ENCODE data around the gene TMUB2. TPM values are rescaled to one million over a fixed set of nuclear protein-coding genes. Genes with fewer than 3 reads are reported as not detected.
A peak's percentile ranks its signal among the peaks of the same experiment; 100 is the strongest.

Gene TMUB2
- total and polyA plus RNA-seq, 2 of the 13 experiments (the other 11 are each of a cell fraction or from before 2014, with no cell fraction given), result 26.9 to 50.8 TPM

- TF ChIP-seq GLMP (CRISPR knock-in tag; IDR thresholded peaks at IDR 0.05; ENCODE audit: borderline replicate concordance) (no peak), ZNF605 (CRISPR knock-in tag; IDR thresholded peaks at IDR 0.05) (peak; percentile 44; the same call in 1 of the 2 replicates), PREB (CRISPR knock-in tag; IDR thresholded peaks at IDR 0.05) (no peak), ZNF160 (CRISPR knock-in tag; IDR thresholded peaks at IDR 0.05) (no peak), HNRNPLL (IDR thresholded peaks at IDR 0.05; ENCODE audit: low read depth, low read length, poor library complexity, severe bottlenecking) (peak; percentile 67), CHCHD3 (CRISPR knock-in tag; IDR thresholded peaks at IDR 0.05) (no peak), AKAP8 (CRISPR knock-in tag; IDR thresholded peaks at IDR 0.05) (0 out of 2 replicates have a peak, but pooled peaks have one; percentile 80), MED1 (CRISPR knock-in tag; IDR thresholded peaks at IDR 0.05) (0 out of 2 replicates have a peak, but pooled peaks have one; percentile 39), ZNF777 (CRISPR knock-in tag; IDR thresholded peaks at IDR 0.05) (0 out of 2 replicates have a peak, but pooled peaks have one; percentile 49), NRL (CRISPR knock-in tag; IDR thresholded peaks at IDR 0.05; ENCODE audit: borderline replicate concordance) (peak; percentile 86), ZNF607 (CRISPR knock-in tag; IDR thresholded peaks at IDR 0.05; ENCODE audit: borderline replicate concordance) (0 out of 2 replicates have a peak, but pooled peaks have one; percentile 45), SNAPC4 (CRISPR knock-in tag; IDR thresholded peaks at IDR 0.05) (no peak), ZNF788 (CRISPR knock-in tag; IDR thresholded peaks at IDR 0.05; ENCODE audit: borderline replicate concordance) (peak; percentile 50; the same call in 1 of the 2 replicates), AGO1 (IDR thresholded peaks at IDR 0.05; ENCODE audit: low read depth, low read length, poor library complexity, severe bottlenecking) (peak; percentile 82), ZNF224 (CRISPR knock-in tag; IDR thresholded peaks at IDR 0.05) (0 out of 2 replicates have a peak, but pooled peaks have one; percentile 56), ZMYM3 (CRISPR knock-in tag; IDR thresholded peaks at IDR 0.05) (0 out of 2 replicates have a peak, but pooled peaks have one; percentile 13), KDM2A (CRISPR knock-in tag; IDR thresholded peaks at IDR 0.05; ENCODE audit: borderline replicate concordance, low read depth) (peak; percentile 69; the same call in 1 of the 2 replicates), SALL1 (CRISPR knock-in tag; IDR thresholded peaks at IDR 0.05) (peak; percentile 69; the same call in 1 of the 2 replicates)
These were observed 16.1 kb upstream of the TMUB2 start, which contains the start of gene ASB16 (continued) for GRCh38 chr17:44170499-44171201.

Data from HepG2 (cell line).